Cortex of kidney (tissue), 1 donor: ENCODE data around the gene PODXL2.
"Not testable (repeated sequence)": the region's sequence is repeated elsewhere in the genome, so short reads cannot be mapped to it uniquely, and the experiment has no call there.

Source experiments
- DNase-seq: peaks from one replicate; lab custom pipeline; 2025; lab: John Stamatoyannopoulos, UW

The PODXL2 gene

GRCh38 chr3:127654993-127655392 lies 26.0 kb downstream of the PODXL2 start:
- DNase-seq = not testable (repeated sequence)

- no peak for DNase-seq
Measured at GRCh38 chr3:127655641-127656040, 26.7 kb downstream of the PODXL2 start.

GRCh38 chr3:127656906-127657305 lies 27.9 kb downstream of the PODXL2 start:
- DNase-seq = no peak

GRCh38 chr3:127658234-127658633 lies 29.2 kb downstream of the PODXL2 start:
- DNase-seq = no peak

- DNase-seq = no peak
Measured at GRCh38 chr3:127660621-127661251, 31.8 kb downstream of the PODXL2 start.

- no peak for DNase-seq
Measured at GRCh38 chr3:127661600-127661999, 32.6 kb downstream of the PODXL2 start.

GRCh38 chr3:127662001-127662469 lies 33.0 kb downstream of the PODXL2 start:
- no peak for DNase-seq

- no peak for DNase-seq
Measured at GRCh38 chr3:127663151-127663550, 34.2 kb downstream of the PODXL2 start.

- DNase-seq = no peak
Measured at GRCh38 chr3:127665165-127665564, 36.2 kb downstream of the PODXL2 start.

- DNase-seq = no peak
Measured at GRCh38 chr3:127665586-127665985, 36.6 kb downstream of the PODXL2 start.

GRCh38 chr3:127666676-127667075 lies 37.7 kb downstream of the PODXL2 start:
- DNase-seq = no peak

GRCh38 chr3:127667119-127667681 lies 38.2 kb downstream of the PODXL2 start:
- no peak for DNase-seq

- DNase-seq = no peak
Measured at GRCh38 chr3:127668906-127669305, 39.9 kb downstream of the PODXL2 start.

GRCh38 chr3:127669541-127670228 lies 40.7 kb downstream of the PODXL2 start:
- DNase-seq = no peak

GRCh38 chr3:127670229-127670559 lies 41.2 kb downstream of the PODXL2 start:
- DNase-seq = no peak

- no peak for DNase-seq
Measured at GRCh38 chr3:127670761-127671522, 42.0 kb downstream of the PODXL2 start.

- no peak for DNase-seq
Measured at GRCh38 chr3:127671523-127672428, 42.8 kb downstream of the PODXL2 start.

- no peak for DNase-seq
Measured at GRCh38 chr3:127672429-127673190, 43.6 kb downstream of the PODXL2 start, which contains the start of gene ABTB1. Gene ABTB1 (plus strand): TSS chr3:127672952. CDS start chr3:127673026, 74 bp downstream.

GRCh38 chr3:127673191-127674100 lies 44.5 kb downstream of the PODXL2 start:
- no peak for DNase-seq
